Stimulated activated naive CD4-positive, alpha-beta T cell treated with Interleukin-2 at 50 U/mL for 16 hours (primary cell): Measurements from ENCODE around the gene VTCN1.
"Not testable (repeated sequence)": the region's sequence is repeated elsewhere in the genome, so short reads cannot be mapped to it uniquely, and the experiment has no call there.

Source experiments
- DNase-seq: peaks from one replicate; lab custom pipeline; 2025; lab: John Stamatoyannopoulos, UW

VTCN1 gene

GRCh38 chr1:117122330-117123025 lies 88.2 kb downstream of the VTCN1 start:
- DNase-seq: no peak

- peak; percentile 81 for DNase-seq
Measured at GRCh38 chr1:117121589-117122329, 89.0 kb downstream of the VTCN1 start, which contains the start of gene TRIM45. Gene TRIM45 (minus strand): TSS chr1:117121749. CDS start chr1:117121201, 548 bp downstream.

GRCh38 chr1:117120774-117121588 lies 89.7 kb downstream of the VTCN1 start:
- peak; percentile 57 for DNase-seq

- not testable (repeated sequence) for DNase-seq
Measured at GRCh38 chr1:117119144-117119543, 91.6 kb downstream of the VTCN1 start.

GRCh38 chr1:117118137-117118536 lies 92.6 kb downstream of the VTCN1 start:
- no peak for DNase-seq

- no peak for DNase-seq
Measured at GRCh38 chr1:117117697-117118096, 93.0 kb downstream of the VTCN1 start.

- DNase-seq: no peak
Measured at GRCh38 chr1:117116784-117117130, 94.0 kb downstream of the VTCN1 start.

- no peak for DNase-seq
Measured at GRCh38 chr1:117116090-117116783, 94.5 kb downstream of the VTCN1 start.

- no peak for DNase-seq
Measured at GRCh38 chr1:117114877-117115276, 95.8 kb downstream of the VTCN1 start.

GRCh38 chr1:117113199-117113598 lies 97.5 kb downstream of the VTCN1 start:
- no peak for DNase-seq

- DNase-seq: no peak
Measured at GRCh38 chr1:117112047-117112717, 98.5 kb downstream of the VTCN1 start.

- DNase-seq: no peak
Measured at GRCh38 chr1:117110774-117111173, 100.0 kb downstream of the VTCN1 start.

GRCh38 chr1:117107364-117107763 lies 103.4 kb downstream of the VTCN1 start:
- no peak for DNase-seq

- no peak for DNase-seq
Measured at GRCh38 chr1:117106478-117106877, 104.2 kb downstream of the VTCN1 start.

GRCh38 chr1:117105722-117106121 lies 105.0 kb downstream of the VTCN1 start:
- DNase-seq: no peak

GRCh38 chr1:117104986-117105385 lies 105.7 kb downstream of the VTCN1 start:
- DNase-seq: no peak

- DNase-seq: not testable (repeated sequence)
Measured at GRCh38 chr1:117101858-117102257, 108.9 kb downstream of the VTCN1 start.

GRCh38 chr1:117101334-117101733 lies 109.4 kb downstream of the VTCN1 start:
- DNase-seq: no peak

- no peak for DNase-seq
Measured at GRCh38 chr1:117098287-117098890, 112.3 kb downstream of the VTCN1 start.

- DNase-seq: no peak
Measured at GRCh38 chr1:117097443-117097842, 113.3 kb downstream of the VTCN1 start.

- no peak for DNase-seq
Measured at GRCh38 chr1:117096951-117097408, 113.7 kb downstream of the VTCN1 start.
